GM21423 (cell line): Measurements from ENCODE around the gene LMNB1.
"Not testable (repeated sequence)": the region's sequence is repeated elsewhere in the genome, so short reads cannot be mapped to it uniquely, and the experiment has no call there.

ENCODE experiments used
- ATAC-seq: cut with Tn5 transposase; IDR thresholded peaks from one replicate; pipeline ENCODE4 v1.9.1; 2021; ENCODE audit warnings: mild to moderate bottlenecking, moderate library complexity; ENCODE audit not compliant: unreplicated experiment

The LMNB1 gene

DNA sequence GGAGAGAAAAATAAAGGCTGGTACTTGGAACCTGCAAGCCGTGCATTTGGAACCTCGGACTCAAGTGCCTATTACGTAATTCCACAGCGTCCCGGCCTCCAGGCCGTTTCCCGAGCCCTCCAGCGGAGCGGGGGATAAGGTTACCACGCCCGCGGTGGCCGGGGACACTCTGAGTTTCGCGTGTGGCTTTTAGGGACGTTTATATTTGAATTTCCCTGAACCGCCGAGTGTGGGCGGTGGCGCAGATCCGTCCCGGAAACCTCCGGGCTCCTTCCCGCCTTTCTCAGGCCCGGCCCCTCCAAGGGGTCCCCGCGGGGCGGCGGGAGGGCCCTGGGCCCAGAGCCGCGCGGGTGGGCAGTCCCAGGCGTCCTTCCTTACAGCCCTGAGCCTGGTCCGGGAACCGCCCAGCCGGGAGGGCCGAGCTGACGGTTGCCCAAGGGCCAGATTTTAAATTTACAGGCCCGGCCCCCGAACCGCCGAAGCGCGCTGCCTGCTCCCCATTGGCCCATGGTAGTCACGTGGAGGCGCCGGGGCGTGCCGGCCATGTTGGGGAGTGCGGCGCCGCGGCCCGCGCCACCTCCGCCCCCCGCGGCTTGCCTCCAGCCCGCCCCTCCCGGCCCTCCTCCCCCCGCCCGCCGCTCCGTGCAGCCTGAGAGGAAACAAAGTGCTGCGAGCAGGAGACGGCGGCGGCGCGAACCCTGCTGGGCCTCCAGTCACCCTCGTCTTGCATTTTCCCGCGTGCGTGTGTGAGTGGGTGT, at the start of gene LMNB1:
Gene LMNB1 (plus strand): TSS at position 638 of the 758 bp plus-strand sequence. CDS start 373 bp downstream, outside the sequence.
- ATAC-seq, result peak; percentile 64

DNA sequence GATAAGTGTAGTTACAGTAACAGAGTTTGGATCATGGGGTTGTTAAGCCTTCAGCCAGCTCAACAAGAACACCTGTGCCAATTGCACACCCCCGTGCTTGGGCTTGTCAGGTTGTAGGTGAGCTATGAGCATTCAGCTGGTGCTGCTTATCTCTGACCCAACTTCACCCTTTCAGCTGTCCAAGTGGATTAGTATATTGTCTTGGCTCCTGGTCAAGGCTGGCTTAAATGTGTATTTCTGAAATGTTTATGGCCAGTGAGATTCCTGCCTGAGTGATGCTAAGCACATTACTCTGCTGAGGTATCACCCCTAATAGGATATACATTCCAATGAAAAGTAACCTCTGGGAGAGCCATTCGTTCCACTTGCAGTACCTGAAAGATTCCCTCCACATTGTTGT, 44.2 kb upstream of the LMNB1 start:
- no peak for ATAC-seq

DNA sequence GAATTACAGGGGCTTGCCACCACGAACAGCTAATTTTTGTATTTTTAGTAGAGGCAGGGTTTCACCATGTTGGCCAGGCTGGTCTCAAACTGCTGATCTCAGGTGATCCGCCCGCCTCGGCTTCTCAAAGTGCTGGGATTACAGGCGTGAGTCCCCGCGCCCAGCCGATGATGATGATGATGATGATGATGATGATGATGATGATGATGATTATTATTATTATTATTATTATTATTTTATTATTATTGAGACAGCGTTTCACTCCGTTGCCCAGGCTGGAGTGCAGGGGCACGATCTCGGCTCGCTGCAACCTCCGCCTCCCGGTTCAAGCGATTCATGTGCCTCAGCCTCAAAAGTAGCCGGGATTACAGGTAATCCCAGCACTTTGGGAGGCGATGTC, 42.4 kb upstream of the LMNB1 start:
- not testable (repeated sequence) for ATAC-seq

DNA sequence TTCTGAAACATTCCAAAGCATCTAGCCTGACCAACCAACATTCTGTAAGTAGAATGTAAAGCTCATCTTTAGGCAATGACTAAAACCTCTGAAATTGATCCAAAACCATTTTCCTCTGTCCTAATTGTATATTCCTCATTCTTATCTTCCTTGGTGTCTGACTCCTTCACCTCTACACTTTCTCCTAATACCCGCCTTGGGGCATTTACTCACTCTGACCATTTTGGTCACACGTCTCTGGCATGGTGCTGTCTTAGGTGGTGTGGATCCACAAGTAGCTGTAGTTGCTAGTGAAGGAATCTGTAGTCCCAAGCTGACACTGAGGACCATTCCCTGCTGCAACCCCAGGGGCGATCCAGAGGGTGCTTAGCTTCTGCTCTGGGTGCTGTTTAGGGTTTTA, 40.8 kb upstream of the LMNB1 start:
- no peak for ATAC-seq

- no peak for ATAC-seq
These were observed 35.6 kb upstream of the LMNB1 start for GRCh38 chr5:126741361-126741760.

DNA sequence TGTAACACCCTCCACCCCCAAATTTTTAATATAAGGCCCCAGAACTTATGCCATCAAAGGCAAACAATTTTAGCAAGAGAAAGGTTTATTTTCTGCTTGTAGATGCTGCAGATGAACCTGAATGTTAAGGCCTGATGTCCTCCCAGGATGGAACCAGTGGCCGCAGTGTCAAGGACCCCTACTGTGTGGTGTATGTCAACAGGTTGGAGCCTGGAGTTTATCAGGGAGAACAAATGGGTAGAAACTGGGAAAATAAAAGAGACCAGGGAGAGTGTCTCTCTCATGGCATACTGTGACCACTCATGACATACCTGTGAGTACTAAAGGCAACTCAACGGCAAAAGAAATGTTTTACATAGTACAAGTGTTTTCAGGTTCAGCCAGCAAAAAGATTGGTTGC, 34.5 kb upstream of the LMNB1 start:
- ATAC-seq, result no peak

DNA sequence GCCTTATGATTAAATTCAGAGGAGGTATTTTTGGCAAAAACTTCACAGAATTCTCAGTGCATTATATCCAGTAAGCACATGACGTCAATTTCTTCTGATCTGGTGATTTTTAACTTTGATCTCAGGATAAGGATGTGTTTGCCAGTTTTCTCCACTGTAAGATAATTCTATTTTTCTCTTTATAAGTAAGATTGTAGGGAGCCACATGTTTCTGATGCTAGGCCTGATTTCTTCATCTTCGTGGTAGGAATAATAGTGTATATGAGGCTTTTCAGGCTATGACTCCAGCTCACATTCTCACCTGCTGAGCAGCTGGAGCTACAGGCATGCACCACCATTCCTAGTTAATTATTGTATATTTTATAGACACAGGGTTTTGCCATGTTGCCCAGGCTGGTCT, 32.1 kb upstream of the LMNB1 start:
- no peak for ATAC-seq

GRCh38 chr5:126745259-126745992, 31.5 kb upstream of the LMNB1 start:
- no peak for ATAC-seq

DNA sequence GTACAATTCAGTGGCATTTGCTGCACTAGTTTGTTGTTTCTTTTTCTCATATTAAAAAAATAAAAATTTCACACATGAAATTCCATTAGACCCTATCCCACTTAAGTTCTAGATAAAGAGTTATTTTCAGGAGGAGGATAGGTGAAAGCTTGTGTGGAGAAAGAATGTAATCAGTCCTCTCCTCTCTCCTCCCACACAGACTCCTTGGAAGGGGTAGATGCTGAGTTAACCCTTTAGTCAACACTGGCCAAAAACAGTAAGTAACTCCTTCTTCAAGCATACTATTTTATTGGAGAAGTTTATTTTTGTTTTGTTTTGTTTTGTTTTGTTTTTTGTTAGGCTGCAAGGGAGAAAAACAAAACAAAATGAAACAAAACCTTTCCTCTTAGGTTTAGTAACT, 30.6 kb upstream of the LMNB1 start:
- no peak for ATAC-seq

DNA sequence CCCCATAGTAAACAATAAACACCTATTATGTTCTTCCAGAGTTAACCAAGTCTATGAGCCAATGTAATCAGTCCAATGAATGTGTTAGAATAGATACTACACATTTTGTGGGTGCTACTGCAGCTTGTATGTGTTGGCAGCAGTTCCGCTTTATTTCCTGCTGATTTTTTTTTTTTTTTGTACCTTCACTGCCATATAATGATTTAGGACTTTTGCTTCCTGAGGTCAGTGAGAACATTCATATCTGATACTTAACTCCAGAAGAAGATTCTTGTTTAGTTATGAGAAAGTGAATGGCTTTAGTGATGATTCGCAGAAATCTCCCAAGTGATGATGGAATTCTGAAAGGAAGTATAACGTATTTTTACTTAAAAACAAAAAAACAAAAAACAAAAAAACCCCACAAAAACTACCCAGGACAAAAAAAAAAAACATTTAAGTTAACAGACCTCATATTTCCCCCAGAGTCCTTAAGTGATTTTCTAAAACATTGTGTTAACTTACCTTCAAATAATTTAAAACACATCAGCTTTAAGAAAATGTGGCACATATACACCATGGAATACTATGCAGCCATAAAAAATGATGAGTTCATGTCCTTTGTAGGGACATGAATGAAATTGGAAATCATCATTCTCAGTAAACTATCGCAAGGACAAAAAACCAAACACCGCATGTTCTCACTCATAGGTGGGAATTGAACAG, 24.7 kb upstream of the LMNB1 start:
- no peak for ATAC-seq

DNA sequence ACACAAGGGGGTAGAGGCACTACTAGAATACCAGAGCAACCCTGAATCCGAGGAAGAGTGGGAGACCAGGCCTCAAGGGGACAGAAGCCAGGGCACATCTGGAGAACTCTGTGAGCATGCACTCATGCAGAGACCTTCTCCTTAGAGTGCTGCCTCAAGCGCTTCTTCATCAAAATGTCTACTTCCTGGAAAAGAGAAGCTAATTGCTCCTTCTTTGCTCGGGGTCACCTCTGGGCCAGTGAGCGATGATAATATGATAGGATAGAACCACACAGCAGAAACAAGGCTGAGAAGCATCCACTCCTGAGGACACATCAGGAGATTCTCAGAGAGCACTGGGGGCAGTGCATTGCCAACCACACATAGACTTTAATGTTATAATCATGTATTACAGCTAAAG, 23.7 kb upstream of the LMNB1 start:
- no peak for ATAC-seq

GRCh38 chr5:126754609-126755008, 22.3 kb upstream of the LMNB1 start:
- no peak for ATAC-seq

- no peak for ATAC-seq
These were observed 21.3 kb upstream of the LMNB1 start for GRCh38 chr5:126755593-126755992.

DNA sequence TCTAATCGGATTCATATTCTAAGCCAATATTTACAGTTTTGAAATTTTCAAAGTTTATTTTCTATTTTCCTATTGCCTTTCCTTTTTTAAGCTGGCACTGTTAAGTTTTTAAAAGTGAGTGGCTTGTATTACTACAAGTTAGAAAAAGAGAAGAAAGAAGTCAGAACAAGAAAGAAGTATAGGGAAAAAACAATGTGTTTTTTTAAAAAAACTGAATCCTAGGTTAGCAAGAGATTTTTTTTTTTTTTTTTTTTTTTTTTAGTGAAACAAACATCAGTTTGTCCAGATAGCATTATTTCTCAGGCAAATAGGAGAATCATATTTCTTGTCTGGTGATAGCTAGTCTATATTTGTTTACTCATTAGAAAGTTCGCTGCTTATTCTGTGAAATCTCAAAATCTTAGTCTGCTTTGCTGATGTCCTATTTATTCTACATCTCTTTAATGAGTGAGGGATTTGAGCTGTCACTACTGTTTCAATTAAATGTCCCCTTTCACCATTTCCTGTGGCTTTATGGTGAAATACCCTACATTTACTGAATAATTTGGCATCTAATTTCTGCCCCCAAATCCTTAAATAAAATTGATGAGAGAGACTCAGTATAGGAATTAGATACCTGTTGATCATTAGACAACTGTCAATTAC, 19.1 kb upstream of the LMNB1 start:
- no peak for ATAC-seq

GRCh38 chr5:126763371-126763770, 13.6 kb upstream of the LMNB1 start:
- ATAC-seq, result no peak

DNA sequence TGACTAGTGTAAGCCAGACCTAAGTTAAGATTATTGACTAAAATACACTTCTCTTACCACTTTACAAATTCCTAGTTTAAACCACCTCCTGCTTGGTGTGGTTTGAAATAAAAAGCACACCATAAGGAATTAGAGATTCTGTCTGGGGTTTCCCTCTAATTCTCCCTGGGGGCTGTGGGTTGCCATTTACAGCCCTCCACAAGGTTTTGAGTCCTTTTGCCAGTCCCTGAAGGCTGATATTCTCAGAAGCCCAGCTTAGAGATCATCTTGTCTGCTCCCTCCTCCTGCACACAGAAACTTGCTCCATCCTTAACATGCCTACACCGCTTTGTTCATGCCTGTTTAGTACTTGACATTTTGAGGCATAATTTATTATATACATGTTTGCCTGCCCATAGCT, 7.2 kb upstream of the LMNB1 start:
- ATAC-seq, result no peak

GRCh38 chr5:126773536-126773935, 3.4 kb upstream of the LMNB1 start:
- ATAC-seq, result not testable (repeated sequence)

DNA sequence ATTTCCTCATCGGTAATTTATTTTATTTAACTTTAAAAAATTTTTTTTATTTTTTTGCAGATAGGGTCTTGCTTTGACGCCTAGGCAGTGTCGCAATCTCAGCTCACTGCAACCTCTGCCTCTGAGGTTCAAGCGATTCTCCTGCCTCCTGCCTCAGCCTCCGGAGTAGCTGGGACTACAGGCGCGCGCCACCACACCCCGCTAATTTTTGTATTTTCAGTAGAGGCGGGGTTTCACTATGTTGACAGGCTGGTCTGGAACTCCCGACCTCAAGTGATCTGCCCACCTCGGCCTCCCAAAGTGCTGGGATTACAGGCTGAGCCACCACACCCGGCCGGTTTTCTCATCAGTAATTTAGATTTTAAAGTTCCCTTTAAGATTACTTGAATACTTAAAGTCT, 2.3 kb upstream of the LMNB1 start:
- ATAC-seq, result not testable (repeated sequence)

DNA sequence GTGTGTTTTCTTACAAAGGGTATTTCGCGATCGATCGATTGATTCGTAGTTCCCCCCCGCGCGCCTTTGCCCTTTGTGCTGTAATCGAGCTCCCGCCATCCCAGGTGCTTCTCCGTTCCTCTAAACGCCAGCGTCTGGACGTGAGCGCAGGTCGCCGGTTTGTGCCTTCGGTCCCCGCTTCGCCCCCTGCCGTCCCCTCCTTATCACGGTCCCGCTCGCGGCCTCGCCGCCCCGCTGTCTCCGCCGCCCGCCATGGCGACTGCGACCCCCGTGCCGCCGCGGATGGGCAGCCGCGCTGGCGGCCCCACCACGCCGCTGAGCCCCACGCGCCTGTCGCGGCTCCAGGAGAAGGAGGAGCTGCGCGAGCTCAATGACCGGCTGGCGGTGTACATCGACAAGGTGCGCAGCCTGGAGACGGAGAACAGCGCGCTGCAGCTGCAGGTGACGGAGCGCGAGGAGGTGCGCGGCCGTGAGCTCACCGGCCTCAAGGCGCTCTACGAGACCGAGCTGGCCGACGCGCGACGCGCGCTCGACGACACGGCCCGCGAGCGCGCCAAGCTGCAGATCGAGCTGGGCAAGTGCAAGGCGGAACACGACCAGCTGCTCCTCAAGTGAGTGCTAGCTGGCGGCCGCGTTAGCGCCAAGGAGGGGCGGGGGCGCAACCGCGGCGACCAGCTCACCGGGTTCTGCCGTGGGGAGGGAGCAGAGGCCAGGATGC, 480 bp downstream of the LMNB1 start:
- ATAC-seq, result peak; percentile 14

DNA sequence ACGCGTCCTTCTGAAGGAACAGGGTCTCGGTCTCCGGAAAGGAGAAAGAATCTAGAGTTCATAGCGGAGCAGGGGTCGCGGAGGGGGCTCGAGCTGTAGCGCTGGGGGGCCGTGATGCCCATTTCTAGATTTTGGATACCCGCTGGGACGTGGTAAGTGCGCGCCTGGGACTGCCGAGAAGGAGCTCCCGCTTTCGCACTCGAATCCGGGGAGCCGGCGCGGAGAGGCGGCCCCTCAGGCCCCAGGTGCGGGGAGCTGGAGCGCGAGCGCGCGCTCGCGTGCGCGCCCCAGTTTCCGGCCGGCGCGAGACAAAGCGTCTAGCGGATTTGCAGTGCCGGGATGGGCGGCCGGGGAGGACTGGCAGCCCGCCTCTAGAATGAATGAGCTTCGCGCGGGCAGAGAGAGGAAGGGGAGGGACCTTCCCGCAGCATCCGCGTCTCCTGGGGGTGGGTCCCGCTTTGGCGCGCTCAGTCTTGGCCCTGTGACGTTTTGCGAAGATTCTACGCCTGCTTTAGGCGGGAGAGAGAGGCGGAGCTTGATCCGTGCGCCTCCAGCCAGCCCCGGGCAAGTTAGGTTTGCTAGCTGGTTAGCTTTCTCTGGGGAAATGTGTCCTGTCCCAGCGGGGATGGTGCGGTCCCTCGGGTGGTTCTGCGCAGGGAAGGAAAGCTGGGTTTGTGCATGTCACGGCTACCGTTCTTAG, 1.2 kb downstream of the LMNB1 start:
- ATAC-seq, result peak; percentile 62
